HL-60 (cell line): ENCODE data around the gene TSPAN17.
"Not testable (repeated sequence)": the region's sequence is repeated elsewhere in the genome, so short reads cannot be mapped to it uniquely, and the experiment has no call there.

Experiments
- CTCF ChIP-seq: IDR thresholded peaks from one replicate; pipeline ENCODE4 v1.5.1; 2011; ENCODE audit warnings: low read length, control low read depth, inconsistent platforms; ENCODE audit not compliant: insufficient read depth
- GABPA ChIP-seq: IDR thresholded peaks from 2 replicates; pipeline ENCODE4 v1.6.1; 2012; ENCODE audit warnings: low read depth
- POLR2AphosphoS5 ChIP-seq: IDR thresholded peaks from 2 replicates; pipeline ENCODE4 v1.6.1; 2012; ENCODE audit warnings: low read depth
- REST ChIP-seq: IDR thresholded peaks from 2 replicates; pipeline ENCODE4 v1.6.1; 2012; ENCODE audit warnings: low read depth; ENCODE audit not compliant: insufficient replicate concordance

GRCh38 chr5:176699446-176699845 is 52.2 kb downstream of the TSPAN17 start:
- TF ChIP-seq CTCF, POLR2AphosphoS5, REST, GABPA: not testable (repeated sequence)
